Left renal pelvis (tissue), 4 donors: ENCODE measurements around the gene AGPAT2. TPM values are rescaled to one million over a fixed set of nuclear protein-coding genes. Genes with fewer than 3 reads are reported as not detected.
A peak's percentile ranks its signal among the peaks of the same experiment; 100 is the strongest.
"Not testable (repeated sequence)": the region's sequence is repeated elsewhere in the genome, so short reads cannot be mapped to it uniquely, and the experiment has no call there.

Source experiments
- DNase-seq, 4 donors: peaks; one replicate each; pipeline ENCODE4 v3.0.0-alpha.2; 2013; ENCODE audit warnings: low read depth in 4 of 4, low spot score in 3 of 4
- polyA plus RNA-seq, 4 donors: library from polyadenylated mRNA; unstranded; fragments of 120-200 nt; gene quantifications; one replicate each; pipeline ENCODE4 v1.2.1, GENCODE V29; 2013; ENCODE audit not compliant: insufficient read length in 4 of 4

The AGPAT2 gene
- polyA plus RNA-seq, 4 donors, result 15.3 to 53.8 (median 36.4) TPM

GRCh38 chr9:136650648-136651047, 36.6 kb downstream of the AGPAT2 start:
- no peak for DNase-seq

DNA sequence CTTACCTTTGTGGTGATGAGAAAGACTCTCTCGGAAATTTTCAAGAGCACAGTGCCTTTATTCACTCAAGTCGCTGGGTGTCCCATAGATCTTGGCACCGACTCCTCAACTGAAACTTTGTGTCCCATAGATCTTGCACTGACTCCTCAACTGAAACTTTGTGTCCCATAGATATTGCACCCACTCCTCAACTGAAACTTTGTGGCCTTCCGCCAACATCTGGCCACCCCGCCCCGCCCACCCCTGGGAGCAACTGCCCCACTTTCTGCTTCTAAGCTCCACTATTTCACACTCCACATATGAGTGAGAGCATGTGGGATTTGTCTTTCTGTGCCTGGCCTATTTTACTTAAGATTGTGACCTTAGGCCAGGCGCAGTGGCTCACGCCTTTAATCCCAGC, 37.2 kb downstream of the AGPAT2 start:
- no peak for DNase-seq

GRCh38 chr9:136648751-136649150, 38.5 kb downstream of the AGPAT2 start:
- no peak for DNase-seq

GRCh38 chr9:136646827-136647711, 40.2 kb downstream of the AGPAT2 start:
- no peak for DNase-seq

DNA sequence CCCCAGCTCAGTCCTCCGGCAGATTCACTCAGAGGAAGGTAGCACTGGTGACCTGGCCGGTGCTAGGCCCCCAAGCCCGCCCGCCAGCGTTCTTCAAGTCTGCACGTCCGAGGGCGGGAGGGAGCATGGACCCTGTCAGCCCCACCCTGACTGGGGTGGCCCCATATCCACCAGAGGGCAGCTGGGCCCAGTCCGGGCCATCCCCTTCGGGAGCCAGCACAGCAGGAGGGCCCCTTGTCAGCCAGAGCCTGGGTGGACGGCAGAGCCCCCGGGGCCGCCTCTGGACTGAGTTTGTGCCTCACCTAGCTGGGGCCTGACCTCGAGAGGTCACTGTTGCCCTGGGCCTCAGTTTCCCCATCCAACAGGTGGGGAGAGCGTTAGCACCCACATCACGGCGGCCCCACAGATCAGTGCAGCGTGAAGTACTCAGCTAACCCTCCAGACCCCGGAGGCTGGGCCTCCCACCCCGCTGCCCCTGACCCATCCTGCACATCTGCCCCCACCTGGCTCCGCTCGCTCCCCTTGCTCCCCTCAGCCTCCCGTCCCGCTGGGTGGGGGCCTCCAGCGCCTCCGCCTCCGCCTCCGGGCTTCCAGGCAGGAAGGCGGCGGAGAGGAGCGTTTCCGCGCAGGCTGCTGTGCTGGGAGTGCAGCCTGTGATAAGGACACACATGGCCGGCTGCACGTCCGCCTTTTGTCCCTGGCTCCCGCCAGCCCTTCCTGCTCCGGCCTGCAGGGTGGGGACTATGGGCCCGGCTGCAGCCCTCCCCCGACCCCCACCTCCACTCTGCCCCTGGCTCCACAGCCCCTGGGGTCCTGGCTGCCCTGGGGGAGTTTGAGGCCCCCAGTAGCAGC, 41.1 kb downstream of the AGPAT2 start:
- peak in 1 of 4 donors; percentile 70 for DNase-seq

- no peak for DNase-seq
Measured at GRCh38 chr9:136645352-136645902, 41.8 kb downstream of the AGPAT2 start.

DNA sequence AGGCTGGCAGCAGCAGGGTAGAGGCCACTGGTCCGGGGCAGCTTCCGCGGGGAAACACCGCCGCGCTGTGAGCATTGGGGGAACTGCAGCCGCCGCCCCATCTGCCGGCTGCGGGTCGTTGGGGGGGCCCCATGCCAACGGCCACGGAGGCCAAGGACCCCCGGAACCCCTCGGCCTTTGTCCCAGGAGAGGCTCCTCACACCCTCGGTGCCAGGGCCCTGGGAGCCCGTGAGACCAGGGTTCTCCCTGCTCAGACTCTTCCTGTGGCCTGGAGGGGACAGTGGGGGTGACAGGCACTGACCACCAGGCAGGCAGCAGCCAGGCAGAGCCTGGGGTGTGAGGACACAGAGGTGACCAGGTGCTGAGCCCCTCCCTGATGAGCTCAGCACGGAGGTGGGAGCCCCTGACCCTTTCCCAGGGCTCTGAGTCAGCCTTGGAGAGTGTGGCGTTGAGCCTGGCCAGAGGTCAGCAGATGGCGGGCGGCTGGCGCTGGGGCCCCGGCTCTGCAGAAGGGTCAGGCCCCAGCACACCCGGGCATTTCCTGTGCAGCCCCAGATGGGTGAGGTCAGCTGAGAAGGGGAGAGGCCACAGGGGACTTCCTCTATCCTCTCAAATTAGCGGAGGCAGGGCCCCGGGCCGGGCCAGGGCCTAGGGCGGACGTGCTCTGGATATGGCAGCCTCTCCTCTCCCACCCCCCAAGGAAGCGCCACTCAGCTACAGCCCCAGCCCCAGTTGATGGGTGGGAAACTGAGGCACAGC, 42.5 kb downstream of the AGPAT2 start:
- DNase-seq, result no peak

GRCh38 chr9:136644343-136644592, 43.0 kb downstream of the AGPAT2 start:
- no peak for DNase-seq

GRCh38 chr9:136643596-136644342, 43.5 kb downstream of the AGPAT2 start:
- DNase-seq, result no peak

GRCh38 chr9:136642439-136642921, 44.8 kb downstream of the AGPAT2 start:
- DNase-seq, result no peak

DNA sequence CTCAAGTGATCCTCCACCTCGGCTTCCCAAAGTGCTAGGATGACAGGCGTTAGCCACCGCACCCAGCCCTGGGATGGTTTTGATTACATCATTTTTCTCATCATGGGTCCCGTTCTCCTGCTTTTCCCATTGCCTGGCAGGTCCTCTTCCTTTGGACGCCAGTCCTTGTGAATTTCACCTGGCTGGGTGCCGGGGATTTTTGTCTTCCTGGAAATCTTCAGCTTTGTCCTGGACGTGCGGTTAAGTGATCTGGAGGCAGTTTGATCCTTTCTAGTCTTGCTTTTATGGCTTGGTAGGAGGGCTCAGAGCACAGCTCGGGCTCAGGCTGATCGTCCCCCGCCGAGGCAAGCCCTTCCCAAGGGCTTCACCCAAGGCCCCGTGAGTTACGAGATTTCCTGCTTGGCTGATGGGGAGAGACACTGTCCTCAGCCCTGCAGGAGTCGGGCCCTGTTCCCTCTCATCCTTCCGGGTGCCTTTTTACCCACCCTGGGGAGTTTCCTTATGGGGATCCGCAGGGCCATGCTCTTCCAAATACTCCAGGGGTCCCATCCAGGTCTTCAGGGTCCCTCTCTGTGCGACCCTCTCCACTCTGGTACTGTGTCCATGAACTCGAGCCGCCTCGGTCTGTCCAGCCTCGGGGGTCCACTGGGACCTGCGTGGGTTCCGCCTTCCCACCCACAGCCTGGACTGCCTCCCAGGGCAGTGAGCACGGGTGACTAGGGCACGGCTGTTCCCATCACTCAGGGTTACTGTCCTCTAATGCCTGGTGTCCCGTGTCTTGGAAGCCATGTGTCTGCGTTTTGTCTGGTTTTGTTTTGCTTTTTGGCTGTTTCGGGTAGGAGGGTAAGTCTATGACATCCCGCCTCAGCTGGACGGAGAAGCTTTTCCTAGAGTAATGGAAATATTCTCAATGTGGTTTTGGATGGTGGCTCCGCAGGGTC, 46.8 kb downstream of the AGPAT2 start:
- no peak for DNase-seq

DNA sequence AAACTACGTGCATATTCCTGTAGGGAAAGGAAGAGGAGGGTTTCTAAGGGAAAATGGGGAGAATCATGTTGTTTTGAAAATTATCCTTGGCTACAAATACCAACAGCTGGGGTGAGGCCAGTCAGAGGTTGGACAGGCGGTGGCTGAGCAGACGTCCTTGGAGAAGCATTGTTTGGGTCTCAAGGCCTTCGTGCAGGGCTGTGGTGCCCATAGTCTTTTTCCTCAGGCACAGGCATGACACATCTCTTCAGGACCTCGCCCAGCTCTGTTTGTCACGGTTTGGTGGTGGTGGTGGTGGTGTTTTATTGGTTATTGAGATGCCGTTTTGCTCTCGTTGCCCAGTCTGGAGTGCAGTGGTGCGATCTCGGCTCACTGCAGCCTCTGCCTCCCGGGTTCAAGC, 52.4 kb downstream of the AGPAT2 start:
- DNase-seq, result no peak

DNA sequence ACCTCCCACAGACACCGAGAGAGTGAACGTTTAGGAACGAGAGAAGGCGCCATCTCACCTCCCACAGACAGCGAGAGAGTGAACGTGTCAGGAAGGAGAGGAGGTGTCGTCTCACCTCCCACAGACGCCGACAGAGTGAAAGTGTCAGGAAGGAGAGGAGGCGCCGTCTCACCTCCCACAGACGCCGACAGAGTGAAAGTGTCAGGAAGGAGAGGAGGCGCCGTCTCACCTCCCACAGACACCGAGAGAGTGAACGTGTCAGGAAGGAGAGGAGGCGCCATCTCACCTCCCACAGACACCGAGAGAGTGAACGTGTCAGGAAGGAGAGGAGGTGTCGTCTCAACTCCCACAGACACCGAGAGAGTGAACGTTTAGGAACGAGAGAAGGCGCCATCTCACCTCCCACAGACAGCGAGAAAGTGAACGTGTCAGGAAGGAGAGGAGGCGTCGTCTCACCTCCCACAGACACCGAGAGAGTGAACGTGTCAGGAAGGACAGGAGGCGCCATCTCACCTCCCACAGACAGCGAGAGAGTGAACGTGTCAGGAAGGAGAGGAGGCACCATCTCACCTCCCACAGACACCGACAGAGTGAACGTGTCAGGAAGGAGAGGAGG, 54.7 kb downstream of the AGPAT2 start:
- not testable (repeated sequence) for DNase-seq

DNA sequence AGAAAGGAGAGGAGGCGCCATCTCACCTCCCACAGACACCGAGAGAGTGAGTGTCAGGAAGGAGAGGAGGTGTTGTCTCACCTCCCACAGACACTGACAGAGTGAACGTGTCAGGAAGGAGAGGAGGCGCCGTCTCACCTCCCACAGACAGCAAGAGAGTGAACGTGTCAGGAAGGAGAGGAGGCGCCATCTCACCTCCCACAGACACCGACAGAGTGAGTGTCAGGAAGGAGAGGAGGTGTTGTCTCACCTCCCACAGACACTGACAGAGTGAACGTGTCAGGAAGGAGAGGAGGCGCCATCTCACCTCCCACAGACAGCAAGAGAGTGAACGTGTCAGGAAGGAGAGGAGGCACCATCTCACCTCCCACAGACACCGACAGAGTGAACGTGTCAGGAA, 55.2 kb downstream of the AGPAT2 start:
- DNase-seq, result not testable (repeated sequence)

DNA sequence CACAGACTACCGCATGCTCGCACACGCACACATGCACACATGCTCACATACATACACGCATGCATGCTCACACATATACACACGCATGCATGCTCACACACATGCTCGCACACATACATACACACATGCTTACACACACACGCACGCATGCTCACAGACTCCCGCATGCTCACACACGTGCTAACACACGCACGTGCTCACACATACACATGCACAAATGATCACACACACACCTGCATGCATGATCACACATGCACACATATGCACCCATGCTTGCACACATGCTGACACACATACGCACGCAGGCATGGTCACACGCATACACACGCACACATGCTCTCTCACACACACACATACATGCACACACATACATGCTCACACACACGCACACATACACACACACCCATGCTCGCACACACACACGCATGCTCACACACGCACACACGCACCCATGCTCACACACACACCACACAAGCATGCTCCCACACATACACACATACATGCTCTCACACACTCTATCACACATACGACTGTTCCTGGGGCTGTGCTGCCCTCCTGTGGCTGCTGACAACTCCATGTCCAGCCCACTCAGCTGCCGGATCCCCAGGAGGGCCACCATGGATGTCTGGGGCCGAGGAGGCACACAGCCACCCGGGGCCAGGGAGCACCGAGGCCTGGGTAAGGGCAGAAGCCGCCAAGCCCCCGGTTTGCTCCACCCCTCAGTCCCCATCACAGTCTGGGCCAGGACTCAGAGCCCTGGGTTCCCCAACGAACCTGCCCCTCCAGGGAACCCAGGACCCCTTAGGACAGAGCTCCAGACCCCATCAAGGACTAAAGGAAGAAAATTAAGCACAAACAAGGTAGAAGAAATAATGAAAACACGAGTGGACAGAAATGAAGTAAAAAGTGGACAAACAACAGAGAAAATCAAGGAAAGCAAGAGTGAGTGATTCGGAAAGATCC, 55.9 kb downstream of the AGPAT2 start:
- peak in 2 of 4 donors; percentile 58 to 63 for DNase-seq

DNA sequence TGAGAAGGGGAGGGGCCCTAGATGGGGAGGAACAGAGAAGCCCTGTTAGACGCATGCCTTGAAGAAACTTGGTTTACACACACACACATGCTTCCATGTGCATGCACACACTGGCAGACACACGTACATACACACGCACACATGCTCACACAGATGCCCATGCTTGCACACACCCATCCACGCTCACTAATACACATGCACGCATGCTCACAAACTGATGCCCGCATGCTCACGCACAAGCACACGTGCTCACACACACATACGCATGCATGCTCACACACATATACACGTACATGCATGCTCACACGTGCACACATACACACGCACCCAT, 56.6 kb downstream of the AGPAT2 start:
- no peak for DNase-seq

DNA sequence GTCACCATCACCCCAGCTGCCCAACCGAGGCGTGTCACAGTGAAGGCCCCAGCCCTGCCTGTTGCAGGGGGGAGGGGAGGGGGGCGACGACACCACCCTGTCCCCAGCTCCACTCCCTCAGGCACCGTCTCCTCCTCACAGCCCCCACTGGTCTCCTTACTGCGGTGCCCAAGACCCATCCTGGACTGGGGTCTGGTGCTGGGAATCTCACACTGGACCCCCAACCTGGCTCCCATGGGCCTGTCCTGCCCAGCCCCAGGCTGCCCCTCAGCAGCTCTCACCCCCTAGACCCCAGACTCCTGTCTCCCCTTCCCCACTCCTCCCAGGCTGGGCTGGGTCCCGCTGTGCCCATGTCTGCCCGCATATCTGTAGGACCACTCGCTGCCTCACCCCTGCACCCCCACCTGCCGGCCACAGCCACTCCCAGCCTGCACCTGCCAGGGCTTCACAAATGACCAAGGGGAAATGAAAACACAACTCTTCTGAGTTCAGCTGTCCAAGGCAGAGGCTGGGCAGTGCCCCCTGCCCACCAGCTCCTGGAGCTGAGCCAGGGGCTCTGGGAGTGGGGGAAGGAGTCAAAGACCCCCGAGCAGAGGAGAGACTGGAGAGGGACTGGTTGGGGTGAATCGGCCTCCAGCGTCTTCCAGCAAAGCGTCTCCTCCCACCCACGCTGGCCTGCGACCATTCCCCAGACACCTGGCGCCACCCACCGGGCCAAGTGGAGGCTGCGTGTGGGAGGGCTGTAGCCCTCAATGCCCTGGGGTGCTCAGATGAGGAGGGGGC, 57.2 kb downstream of the AGPAT2 start:
- no peak for DNase-seq
